Heart left ventricle (tissue), 13 donors: ENCODE data around the gene OR9Q1.

Source experiments
- CTCF ChIP-seq, 12 donors: fragments of 200-600 bp; sonication (generic) in 4 of 12; IDR thresholded peaks; one replicate each; pipeline versions ENCODE4 v1.5.0 to v1.8.0; 2018 to 2022; ENCODE audit warnings: antibody characterized with exemption in 12 of 12, mild to moderate bottlenecking in 5 of 12
- POLR2A ChIP-seq, 2 donors: fragments of 450-650 bp; IDR thresholded peaks; one replicate each; pipeline ENCODE4 v1.6.1; 2017; ENCODE audit warnings: antibody characterized with exemption in 2 of 2, mild to moderate bottlenecking in 2 of 2, moderate library complexity in 2 of 2
- donor health status: ischemic (EF 13 %, LVEDD 7.1; RV severe dilation, severe dysfunction).
- donor health status: DM: no; HTN: yes; CAD: no.
- donor health status: DM: no; HTN: no; CAD: no.
- donor health status: ischemic (EF 25% LVEDD 6.9; RV normal size, moderate dysfunction).
- donor health status: ischemic (EF 25% LVEDD 5.7; RV mildly dilated, moderate dysfunction).
- donor health status: ischemic (EF 35%, LVEDD 5.7; RV mildly dilated, moderate dysfunction).
- donor health status: nonischemic (EF 11% LVEDD 7.7; RV severe dilation, severe dysfunction).
- donor health status: DM: yes; HTN: yes; CAD: no.
- donor health status: PGD.
- donor health status: ischemic (EF 29% LVEDD 5.4; RV normal size, mild dysfunction).
- donor health status: nonischemic (EF 23%, LVEDD 6.1; RV moderate dilation, normal function).

- no peak for TF ChIP-seq CTCF (IDR thresholded peaks at IDR 0.05)
- no peak for TF ChIP-seq POLR2A (IDR thresholded peaks at IDR 0.05)
Measured at GRCh38 chr11:58024601-58025091, 965 bp downstream of the OR9Q1 start.
